ENCODE data around the gene CD8B2.
"Not testable (repeated sequence)": the region's sequence is repeated elsewhere in the genome, so short reads cannot be mapped to it uniquely, and the experiment has no call there.

CD8B2 gene

DNA sequence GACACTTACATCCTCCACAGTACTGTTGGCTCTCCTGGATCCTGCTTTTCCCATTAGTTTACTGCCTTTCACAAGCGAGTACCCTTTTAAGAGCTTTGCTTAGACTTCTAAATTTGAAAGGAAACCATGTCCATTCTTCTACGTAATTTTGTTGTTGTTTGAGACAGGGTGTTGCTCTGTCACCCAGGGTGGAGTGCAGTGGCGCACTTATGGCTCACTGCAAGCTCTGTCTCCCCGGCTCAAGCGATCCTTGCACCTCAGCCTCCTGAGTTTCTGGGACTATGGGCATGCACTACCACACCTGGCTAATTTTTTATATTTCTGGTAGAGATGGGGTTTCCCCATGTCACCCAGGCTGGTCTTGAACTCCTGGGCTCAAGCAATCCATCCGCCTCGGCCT, 24.8 kb downstream of the CD8B2 start:
- DNase-seq (ENCODE audit: low read depth, low spot score): not testable (repeated sequence)

DNA sequence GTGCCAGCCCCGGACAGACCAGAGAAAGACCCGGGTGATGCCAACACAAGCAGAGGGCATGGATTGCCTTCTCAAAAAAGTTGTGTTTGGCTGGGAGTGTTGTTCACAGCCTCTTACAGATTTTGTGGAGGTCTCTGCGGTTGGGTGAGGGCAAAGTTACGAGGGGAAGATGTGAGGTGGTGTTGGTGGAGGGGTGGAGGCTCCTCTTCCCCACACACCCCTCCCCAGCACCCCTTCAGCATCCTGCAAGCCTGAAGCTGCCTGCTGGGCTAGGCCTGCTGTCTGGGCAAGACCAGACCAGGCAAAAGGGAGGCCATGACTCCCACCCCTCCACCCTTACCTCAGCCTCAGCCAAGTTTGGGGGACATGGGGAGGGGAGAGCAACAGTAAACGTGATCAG, 26.2 kb downstream of the CD8B2 start:
- DNase-seq (ENCODE audit: low read depth, low spot score): not testable (repeated sequence)

DNA sequence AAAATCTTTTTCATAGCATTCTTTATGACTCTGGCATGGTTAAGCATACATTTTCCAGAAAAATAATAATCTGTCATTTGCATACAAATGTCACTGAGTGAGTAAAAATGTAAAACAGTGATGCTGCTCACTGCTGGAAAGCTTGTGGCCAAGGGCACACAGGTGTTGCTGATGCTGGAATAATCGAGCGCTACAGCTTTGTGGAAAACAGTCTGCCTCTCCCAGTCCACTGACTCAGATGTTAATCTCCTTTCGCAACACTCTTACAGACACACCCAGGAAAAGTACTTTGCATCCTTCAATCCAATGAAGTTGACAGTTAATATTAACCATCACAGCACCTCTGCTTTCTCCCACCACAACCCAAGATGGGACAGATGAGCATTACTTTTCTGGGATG, 27.7 kb downstream of the CD8B2 start:
- not testable (repeated sequence) for DNase-seq (ENCODE audit: low read depth, low spot score)

DNA sequence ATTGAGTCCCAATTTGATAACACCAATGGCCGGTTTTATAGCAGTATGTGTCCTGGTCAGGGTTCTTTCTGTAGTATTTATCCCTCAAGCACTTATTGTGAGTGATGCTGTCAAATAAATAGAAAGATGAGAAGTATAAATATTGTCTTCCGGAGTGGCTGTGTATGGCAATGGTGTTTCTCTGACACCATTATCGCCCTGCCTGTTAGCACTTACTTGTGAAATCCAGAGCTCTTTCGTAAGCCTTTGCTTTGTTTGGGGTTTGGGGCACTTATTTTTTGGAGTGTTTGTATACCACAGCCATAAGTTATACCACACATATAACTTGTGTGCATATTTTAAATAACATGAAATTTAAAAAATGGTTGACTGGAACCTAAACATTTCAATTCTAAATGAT, 29.3 kb downstream of the CD8B2 start:
- DNase-seq (ENCODE audit: low read depth, low spot score): no peak

DNA sequence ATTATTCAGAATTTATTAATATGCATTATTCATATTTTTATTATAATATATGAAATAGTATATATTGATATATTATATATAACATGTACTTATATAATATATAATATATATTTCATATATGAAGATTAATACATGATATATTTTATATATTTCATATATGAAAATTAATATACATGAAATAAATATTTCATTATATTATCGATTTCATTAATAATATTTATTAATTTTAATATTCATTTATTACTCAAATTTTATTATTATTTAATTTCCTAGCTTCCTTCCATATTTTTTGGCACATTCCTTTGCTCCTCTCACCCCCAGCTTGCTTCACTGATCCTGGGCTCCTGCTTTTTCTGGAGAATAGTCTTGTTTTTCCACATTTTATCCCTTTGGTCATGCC, 29.7 kb downstream of the CD8B2 start:
- DNase-seq (ENCODE audit: low read depth, low spot score): no peak

DNA sequence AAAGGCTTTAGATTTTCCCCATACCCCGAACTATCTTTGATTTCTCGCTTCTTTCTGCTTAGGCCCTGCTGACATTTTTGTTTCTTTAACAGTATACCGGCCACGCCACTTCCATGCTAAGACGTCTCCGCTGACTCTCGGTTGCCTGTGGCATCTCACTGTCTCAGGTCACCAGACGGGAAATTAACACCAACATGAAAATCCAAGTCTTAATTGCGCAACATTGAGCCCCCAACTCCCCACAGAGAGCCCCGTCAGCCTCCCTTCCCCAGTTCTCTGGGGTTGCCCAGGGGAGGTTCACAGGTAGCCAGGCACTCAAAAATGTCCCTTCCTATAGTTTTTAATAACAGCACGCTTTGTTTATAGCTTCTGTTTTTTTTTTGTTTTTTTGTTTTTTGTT, 30.2 kb downstream of the CD8B2 start:
- no peak for DNase-seq (ENCODE audit: low read depth, low spot score)

DNA sequence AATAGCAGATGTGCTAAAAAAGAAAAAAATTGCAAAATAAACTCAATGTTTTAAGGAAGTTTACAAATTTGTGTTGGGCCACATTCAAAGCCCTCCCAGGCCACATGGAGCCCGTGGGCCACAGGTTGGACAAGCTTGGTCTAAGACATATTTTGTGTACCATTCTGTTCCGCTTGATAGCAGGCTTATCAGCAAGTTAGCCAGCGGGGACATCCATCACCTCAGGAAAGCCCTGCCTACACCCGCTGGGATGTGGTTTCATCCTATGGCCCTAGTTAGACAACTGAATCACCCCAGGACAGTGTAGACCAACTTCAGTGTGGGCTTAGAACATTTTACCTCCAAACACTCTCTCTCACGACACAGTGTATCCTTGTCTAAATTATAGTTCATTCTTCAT, 32.6 kb downstream of the CD8B2 start:
- DNase-seq (ENCODE audit: low read depth, low spot score): no peak

DNA sequence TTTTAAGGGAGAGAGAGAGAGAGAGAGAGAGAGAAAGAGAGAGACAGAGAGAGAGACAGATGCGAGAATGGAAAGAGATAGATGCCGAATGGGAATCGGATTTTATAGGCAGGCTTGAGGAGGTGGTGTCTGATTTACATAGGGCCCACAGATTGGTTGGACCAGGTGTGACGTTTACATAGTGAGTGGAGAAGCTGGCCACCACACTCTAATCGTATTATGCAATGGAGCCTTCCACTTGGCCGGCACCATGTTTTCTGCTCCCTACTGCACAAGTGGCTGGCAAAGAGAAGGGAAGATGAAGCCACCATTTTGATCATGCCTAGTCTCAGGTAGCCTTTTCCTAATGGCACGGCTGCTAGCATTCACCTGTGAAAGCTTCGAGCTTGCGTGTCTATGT, 33.9 kb downstream of the CD8B2 start:
- no peak for DNase-seq (ENCODE audit: low read depth, low spot score)

DNA sequence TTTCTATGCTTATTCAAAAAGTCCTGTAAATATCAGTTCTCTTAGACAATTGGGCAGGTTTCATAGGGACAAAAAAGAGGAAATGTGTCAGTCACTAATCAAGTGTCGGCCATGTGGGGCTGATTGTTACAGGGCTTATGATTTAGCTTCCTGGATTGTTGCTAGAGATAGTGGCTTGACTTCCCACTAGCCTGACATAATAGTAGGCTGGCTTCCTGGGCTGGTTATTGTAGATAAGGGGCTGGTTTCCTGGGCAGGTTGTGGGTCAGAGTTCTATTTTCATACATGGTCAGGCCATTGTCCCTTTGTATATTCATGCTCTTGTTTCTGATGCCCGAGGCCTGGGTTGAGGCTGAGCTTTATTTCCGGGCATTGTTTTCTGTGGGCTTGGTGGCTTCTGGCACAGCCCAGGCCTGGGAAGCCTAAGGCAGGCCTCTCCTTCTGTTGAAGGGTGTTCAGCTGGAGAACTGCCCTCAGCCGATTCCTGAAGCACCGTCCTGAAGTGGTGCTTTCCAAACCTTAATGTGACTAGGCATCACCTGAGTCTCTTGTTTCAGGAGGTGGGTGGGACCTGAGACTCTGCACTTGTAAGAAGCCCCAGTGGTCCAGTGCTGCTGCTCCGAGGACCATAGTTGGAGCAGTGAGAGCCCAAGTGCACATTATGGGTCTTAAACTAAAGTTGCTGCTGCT, 37.0 kb downstream of the CD8B2 start:
- no peak for DNase-seq (ENCODE audit: low read depth, low spot score)

DNA sequence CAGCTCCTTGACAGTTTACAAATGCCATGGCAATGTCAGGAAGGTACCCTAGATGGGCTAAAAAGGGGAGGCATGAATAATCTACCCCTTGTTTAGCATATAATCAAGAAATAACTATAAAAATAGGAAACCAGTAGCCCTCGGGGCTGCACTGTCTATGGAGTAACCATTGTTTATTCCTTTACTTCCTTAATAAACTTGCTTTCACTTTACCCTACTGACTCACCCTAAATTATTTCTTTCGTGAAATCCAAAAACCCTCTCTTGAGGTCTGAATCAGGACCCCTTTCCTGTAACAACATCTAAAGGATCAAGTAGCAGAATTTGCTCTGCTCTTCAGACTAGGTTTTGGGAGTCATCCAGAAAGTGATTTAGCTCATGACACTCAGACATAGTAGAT, 43.7 kb downstream of the CD8B2 start:
- no peak for DNase-seq (ENCODE audit: low read depth, low spot score)

DNA sequence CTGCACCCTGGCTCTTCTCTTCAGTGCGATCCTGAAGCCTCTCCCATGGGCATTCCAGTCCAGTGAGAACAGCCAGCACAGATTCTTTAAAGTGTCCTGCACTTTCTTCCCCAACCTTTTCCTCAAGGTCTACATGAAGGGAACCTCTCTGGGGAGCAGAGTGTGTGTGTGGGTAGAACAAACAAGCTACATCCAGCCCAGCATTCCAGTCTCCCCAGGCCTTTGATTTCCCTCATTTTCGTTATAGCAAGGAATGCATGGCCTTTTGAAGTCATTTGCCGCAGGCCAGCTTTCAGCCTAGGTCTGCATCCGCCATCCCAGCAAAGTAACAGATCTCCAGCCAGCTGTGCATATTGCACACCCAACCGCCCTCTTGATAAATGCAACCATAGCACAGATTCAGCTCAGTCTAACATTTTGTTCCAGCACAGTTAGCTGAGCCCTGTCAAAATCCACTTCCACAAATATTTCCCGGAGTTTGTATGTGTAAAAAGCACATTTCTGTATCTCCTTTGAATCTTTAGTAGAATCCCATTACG, 44.6 kb downstream of the CD8B2 start:
- DNase-seq (ENCODE audit: low read depth, low spot score): peak; percentile 7

DNA sequence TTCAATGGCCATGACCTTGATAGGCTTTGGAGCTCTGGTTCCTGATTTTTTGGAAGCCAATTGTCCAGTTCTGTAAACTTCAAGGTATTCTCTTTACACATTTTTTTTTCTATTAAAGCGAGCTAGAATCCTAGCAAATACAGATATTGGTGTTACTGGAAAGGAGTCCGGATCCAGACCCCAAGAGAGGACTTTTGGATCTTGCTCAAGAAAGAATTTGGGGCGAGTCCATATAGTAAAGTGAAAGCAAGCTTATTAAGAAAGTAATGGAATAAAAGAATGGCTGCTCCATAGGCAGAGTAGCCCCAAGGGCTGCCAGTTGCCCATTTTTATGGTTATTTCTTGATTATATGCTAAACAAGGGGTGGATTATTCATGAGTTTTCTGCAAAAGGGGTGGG, 45.1 kb downstream of the CD8B2 start:
- no peak for DNase-seq (ENCODE audit: low read depth, low spot score)

DNA sequence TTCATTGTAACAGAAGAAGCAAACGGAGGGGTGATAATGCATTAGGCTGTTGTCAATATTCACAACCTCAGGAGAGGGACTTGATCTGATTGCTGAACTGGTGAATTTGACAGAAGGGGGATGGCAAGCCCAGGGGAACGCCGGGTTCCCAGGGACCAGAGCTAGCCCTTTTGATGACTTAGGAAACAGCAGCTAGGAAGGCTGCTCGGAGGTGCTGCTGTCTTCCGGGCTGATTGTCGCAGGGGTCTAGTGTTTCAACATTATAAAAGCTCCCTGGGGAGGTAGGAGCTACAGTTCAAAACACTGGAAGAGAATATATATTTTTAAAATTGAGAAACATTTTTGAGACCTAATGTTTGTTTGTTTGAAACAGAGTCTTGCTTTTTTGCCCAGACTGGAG, 47.3 kb downstream of the CD8B2 start:
- DNase-seq (ENCODE audit: low read depth, low spot score): no peak

DNA sequence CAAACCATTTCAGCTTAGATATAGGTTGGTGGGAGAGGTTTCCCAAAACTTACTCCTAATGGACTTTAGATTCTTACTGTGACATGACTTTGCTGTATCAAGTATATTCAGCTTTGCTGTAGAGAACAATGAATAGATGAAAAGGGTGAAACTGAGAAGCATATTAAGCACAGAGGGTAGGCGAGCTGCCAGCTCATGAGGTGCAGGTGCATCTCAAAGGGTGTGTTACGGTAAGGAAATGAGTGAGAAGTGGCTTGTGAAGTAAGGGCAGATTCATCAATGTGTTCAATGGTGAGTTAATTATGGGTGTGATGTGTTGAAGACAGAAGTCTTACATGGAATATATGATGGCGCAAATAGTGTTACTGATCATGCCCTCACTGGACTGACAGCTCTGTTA, 49.3 kb downstream of the CD8B2 start:
- DNase-seq (ENCODE audit: low read depth, low spot score): no peak

DNA sequence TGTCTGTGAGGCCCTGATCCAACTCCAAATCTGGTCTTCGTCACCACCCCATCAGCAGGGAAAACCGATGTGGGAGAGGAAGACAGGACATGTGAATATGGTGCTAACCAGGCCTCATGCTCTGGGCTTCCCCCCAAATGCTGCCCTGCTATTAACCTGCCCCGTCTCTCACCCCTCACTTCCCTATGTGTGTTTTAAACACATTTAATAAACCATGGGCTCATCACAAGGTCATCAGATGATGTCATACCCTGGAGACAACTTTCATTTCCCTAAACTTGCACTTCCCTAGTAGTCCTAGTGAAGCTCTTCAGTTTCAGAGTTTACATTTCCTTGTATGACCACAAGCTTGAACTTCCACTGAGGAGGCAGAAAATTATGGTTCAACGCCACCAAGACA, 49.9 kb downstream of the CD8B2 start:
- no peak for DNase-seq (ENCODE audit: low read depth, low spot score)

DNA sequence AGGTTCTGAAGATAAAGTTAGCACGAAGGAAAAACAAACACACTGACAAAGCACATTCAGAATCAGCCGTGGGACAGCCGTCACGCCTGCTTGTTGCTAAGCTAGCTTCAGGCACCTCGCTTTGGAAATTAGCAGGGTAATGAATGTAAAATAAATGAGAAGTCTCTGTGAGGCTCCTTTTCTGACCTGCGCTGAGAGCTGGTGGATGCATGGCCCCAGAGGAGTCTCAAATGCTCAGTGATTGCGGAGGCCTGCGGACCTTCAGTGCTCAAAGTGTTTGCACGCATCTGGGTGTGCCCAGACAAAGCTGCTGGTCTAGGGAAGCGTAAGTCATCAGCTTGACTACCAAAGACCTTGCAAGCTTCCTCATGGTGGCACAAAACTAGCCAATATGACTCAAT, 50.6 kb downstream of the CD8B2 start:
- DNase-seq (ENCODE audit: low read depth, low spot score): no peak

DNA sequence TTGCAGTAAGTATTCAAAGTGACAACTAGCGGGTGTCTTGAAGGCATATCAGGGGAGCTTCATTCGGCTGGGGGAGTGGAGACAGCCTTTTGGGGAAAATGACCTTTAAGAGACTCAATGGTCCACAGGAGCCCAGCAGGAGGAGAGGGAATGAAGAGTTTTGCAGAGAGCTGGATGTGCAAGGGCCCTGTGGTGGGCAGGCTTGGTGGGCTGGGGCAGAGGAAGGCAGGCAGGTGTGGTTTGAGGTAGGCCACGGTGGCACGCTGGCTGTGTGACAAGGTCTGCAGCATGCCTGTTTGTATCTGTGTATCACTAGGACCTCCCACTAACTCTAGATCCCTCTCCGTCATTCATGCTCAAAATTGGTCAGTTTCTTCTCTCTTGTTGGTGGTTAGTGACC, 53.7 kb downstream of the CD8B2 start:
- no peak for DNase-seq (ENCODE audit: low read depth, low spot score)

DNA sequence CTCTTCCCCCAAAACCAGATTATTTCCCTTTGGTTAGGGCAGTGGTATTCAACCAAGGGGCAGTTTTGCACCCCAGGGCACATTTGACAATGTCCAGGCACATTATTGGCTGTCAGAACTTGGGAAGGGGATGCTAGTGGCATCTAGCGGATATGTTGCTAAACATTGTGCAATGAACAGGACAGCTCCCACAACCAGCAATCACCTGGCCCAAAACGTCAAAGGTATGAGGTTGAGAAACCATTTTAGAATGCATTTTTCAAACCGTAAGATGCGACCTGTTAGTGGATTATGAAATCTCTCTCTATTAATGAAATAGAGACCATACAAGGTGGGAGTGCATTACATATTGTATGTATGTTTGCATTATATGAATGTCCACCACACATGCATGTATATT, 54.2 kb downstream of the CD8B2 start:
- no peak for DNase-seq (ENCODE audit: low read depth, low spot score)

DNA sequence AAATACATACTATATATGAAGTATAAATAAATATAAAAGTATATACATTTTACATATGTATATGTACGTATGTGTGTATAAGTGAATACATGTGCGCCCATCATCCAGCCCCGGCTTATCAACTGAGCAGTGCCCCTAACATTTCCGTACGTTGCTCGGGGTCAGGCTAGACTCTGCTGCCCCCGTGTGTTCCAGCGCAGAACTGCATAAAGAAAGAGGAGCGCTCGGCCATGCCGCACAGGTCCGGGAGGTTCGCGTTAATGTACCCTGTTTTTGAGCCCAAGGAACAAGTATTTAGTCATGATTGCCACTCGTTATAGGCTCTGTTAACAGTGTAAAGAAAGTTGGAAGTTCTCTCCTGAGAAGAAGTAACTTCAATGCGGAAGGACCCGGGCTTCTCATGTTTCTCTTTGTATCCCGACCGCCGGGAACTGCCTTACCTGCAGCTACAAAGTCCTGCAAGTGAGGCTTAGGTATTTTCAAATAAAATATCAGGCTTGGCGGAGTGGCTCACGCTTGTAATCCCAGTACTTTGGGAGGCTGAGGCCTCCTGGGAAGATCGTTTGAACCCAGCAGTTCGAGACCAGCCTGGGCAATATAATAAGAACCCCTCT, 55.7 kb downstream of the CD8B2 start:
- DNase-seq (ENCODE audit: low read depth, low spot score): peak; percentile 71

DNA sequence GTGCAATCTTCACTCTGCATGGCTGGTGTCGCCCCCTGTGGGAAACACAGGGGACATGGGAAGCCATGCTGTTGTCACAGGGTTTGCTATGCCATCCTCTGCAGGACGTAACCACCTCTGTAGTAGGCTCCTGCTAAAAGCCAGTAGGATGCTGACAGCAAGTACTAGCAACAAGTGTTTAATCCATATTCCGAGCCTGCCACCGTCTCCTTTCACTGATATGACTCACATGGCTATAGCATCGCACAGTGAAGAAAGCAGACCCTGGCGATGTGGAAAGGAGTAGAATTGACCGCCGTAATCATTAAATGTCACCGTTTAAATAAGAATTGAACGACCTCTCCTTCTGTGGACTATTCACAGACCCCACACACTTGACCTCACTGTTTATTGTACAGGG, 57.8 kb downstream of the CD8B2 start:
- DNase-seq (ENCODE audit: low read depth, low spot score): no peak

DNA sequence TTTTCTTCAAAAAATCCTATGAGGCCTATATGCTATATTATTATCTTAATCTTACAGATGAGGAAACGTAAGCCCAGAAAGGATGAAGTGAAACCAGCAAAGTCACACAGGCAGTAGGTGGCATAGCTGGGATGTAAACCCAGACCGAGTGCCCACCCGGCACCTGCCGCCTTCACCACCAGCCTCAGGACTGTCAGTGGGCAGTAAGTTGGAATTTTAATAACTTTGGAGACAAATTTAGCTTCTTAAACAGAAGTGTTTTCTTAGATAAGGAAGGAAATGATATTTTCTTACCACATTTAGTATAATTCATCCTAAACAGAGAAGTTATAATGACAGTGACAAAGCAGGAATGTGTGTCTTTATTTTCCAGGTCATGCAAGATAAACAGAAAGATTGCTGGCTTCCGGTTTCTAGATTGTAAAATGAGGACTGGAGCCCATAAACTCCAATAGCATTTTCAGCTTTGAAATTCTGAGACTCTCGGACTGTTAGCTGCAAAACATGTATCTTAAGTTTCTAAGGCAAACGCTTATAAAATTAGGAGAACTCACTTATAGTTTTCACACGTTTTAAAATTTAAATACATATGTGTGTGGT, 59.3 kb downstream of the CD8B2 start:
- no peak for DNase-seq (ENCODE audit: low read depth, low spot score)

DNA sequence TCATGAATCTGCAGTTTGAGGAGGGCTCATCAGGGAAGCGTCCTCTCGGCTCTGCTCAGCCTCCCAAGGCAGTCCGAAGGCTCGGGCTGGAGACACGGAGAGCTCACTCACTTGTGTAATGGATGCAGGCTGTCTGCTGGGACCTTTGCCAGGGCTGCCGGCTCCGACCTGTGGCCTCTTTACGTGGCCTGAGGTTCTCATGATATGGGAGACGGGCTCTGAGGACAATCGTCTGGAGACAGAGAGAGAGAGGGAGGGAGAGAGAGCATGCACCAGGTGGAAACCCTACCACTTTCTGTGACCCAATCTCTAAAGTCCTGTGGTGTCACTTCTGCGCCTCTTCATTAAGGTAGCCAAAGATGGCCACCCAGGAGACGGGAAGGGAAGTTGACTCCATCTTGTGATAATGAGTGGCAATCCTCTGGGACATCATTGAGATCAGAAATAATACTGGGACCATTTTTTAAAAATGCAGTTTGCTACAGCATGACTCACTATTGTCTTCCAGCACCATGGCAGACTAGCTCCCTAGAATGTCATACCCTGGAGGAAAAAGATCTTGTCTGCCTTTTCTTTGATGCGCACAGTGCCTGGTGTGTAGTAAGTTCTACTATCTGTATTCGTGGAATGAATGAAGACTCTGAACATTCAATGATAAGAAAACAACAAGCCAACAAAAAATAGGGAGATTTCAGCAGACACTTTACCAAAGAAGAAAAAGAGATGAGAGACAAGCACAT, 60.2 kb downstream of the CD8B2 start:
- DNase-seq (ENCODE audit: low read depth, low spot score): no peak

All from astrocyte of the hippocampus (primary cell).